Heart left ventricle (tissue), 16 donors: ENCODE data around the gene DDA1. TPM values are rescaled to one million over a fixed set of nuclear protein-coding genes. Genes with fewer than 3 reads are reported as not detected.

Experiments
- ATAC-seq, 4 donors: fragments of 200-7000 bp; cut with Tn5 transposase; one replicate each; pipeline ENCODE4 v1.9.1; 2020 to 2022; ENCODE audit warnings: moderate library complexity in 4 of 4, mild to moderate bottlenecking in 3 of 4, moderate number of reproducible peaks in 1 of 4
- DNase-seq, 5 donors: peaks; one replicate each; pipeline ENCODE4 v3.0.0-alpha.2; 2020
- H3K27ac ChIP-seq, 12 donors: fragments of 200-600 bp; sonication (generic) in 4 of 12; one replicate each; pipeline versions ENCODE4 v1.5.0 to v1.8.0; 2016 to 2022; ENCODE audit warnings: mild to moderate bottlenecking in 2 of 12
- H3K27me3 ChIP-seq, 9 donors: fragments of 200-600 bp; sonication (generic) in 2 of 9; one replicate each; pipeline versions ENCODE4 v1.5.1 to v1.8.0; 2016 to 2022; ENCODE audit warnings: mild to moderate bottlenecking in 3 of 9
- H3K36me3 ChIP-seq, 9 donors: fragments of 200-600 bp; sonication (generic) in 2 of 9; one replicate each; pipeline versions ENCODE4 v1.5.0 to v1.8.0; 2018 to 2022; ENCODE audit warnings: mild to moderate bottlenecking in 2 of 9
- H3K4me1 ChIP-seq, 12 donors: fragments of 200-600 bp; sonication (generic) in 4 of 12; one replicate each; pipeline versions ENCODE4 v1.5.0 to v1.8.0; 2016 to 2022; ENCODE audit warnings: mild to moderate bottlenecking in 3 of 12
- H3K4me3 ChIP-seq, 12 donors: fragments of 200-600 bp; sonication (generic) in 4 of 12; one replicate each; pipeline versions ENCODE4 v1.5.0 to v1.8.0; 2017 to 2022; ENCODE audit warnings: mild to moderate bottlenecking in 9 of 12, moderate library complexity in 4 of 12
- H3K9me3 ChIP-seq, 12 donors: fragments of 200-600 bp; sonication (generic) in 4 of 12; one replicate each; pipeline versions ENCODE4 v1.5.0 to v1.8.0; 2016 to 2022; ENCODE audit warnings: mild to moderate bottlenecking in 1 of 12
- POLR2A ChIP-seq, 2 donors: fragments of 450-650 bp; IDR thresholded peaks; one replicate each; pipeline ENCODE4 v1.6.1; 2017; ENCODE audit warnings: antibody characterized with exemption in 2 of 2, mild to moderate bottlenecking in 2 of 2, moderate library complexity in 2 of 2
- WGBS, 4 donors: extraction: QIAGEN DNeasy Blood & Tissue Kit in 2 of 4; methylation state at CpG; one replicate each; pipeline versions ENCODE4 v1.1.5 to v1.1.7; 2013 to 2018; 5-methylcytosine and 5-hydroxymethylcytosine counted together
- intact Hi-C, 10 donors: fragments of 100-400 bp; cut with DNase I; formaldehyde crosslinking; loops; one replicate each; pipeline versions ENCODE4 v1.11.1 to v1.14.2; 2022
- polyA plus RNA-seq, 2 donors: library from polyadenylated mRNA; stranded (reverse); fragments of 200-250 nt; gene quantifications; one replicate each; pipeline ENCODE4 v1.2.3, GENCODE V29; 2013
- total RNA-seq, 9 donors: library from RNA; depleted of rRNA in 2 of 9; stranded (reverse); fragments of >200 nt in 2 of 9; fragmentation: NEBNext Ultra II Directional in 3 of 9; extraction: Animal tissue kit (Norgen Biotek cat#: 25700) in 3 of 9; gene quantifications; one replicate each; pipeline versions ENCODE4 v1.1.0 to v1.2.4, GENCODE V29; 2016 to 2023
- TF ChIP-seq, protein P1 (sequence below), 12 donors: fragments of 200-600 bp; sonication (generic) in 4 of 12; IDR thresholded peaks; one replicate each; pipeline versions ENCODE4 v1.5.0 to v1.8.0; 2018 to 2022; ENCODE audit warnings: antibody characterized with exemption in 12 of 12, mild to moderate bottlenecking in 5 of 12
- donor health status: ischemic (EF 13 %, LVEDD 7.1; RV severe dilation, severe dysfunction).
- donor health status: healthy with polysubstance abuse.
- donor health status: DM: no; HTN: yes; CAD: no.
- donor health status: DM: no; HTN: no; CAD: no.
- donor health status: ischemic (EF 25% LVEDD 6.9; RV normal size, moderate dysfunction).
- donor health status: ischemic (EF 25% LVEDD 5.7; RV mildly dilated, moderate dysfunction).
- donor health status: healthy.
- donor health status: DM: yes; HTN: yes; CAD: no.
- donor health status: ischemic (EF 35%, LVEDD 5.7; RV mildly dilated, moderate dysfunction).
- donor health status: nonischemic (EF 11% LVEDD 7.7; RV severe dilation, severe dysfunction).
- donor health status: DM: yes; HTN: yes; CAD: no.
- donor health status: PGD.
- donor health status: ischemic (EF 29% LVEDD 5.4; RV normal size, mild dysfunction).
- donor health status: nonischemic (EF 23%, LVEDD 6.1; RV moderate dilation, normal function).

Gene DDA1
- total and polyA plus RNA-seq, 11 donors: 13.9 to 84.6 (median 36.5) TPM

- H3K36me3 ChIP-seq: peaks cover 0 to 17% (median 0%) of the 10 kb centered on the region in 9 donors
- H3K27me3 ChIP-seq: no peaks in the 10 kb centered on the region
- peaks cover 3 to 50% (median 35%) of the 10 kb centered on the region in 12 donors for H3K4me1 ChIP-seq
- H3K27ac ChIP-seq: peak overlapping the region in 10 of 12 donors; percentile 66 to 96 (median 94)
- intact Hi-C loops: loop anchor here in 1 of 10 donors (2.0 kb wide), 1 partner anchor 33 kb away; the partner anchor contains the start of gene GTPBP3
- no peaks in the 10 kb centered on the region for H3K9me3 ChIP-seq
- 60 to 73% (median 61%) methylated on average over 11 to 12 of the region's 12 CpGs for WGBS, 4 donors
- H3K4me3 ChIP-seq: peak overlapping the region in 6 of 12 donors; percentile 72 to 99 (median 85)
- ATAC-seq (no peak), DNase-seq (no peak)
- TF ChIP-seq, protein P1, sequence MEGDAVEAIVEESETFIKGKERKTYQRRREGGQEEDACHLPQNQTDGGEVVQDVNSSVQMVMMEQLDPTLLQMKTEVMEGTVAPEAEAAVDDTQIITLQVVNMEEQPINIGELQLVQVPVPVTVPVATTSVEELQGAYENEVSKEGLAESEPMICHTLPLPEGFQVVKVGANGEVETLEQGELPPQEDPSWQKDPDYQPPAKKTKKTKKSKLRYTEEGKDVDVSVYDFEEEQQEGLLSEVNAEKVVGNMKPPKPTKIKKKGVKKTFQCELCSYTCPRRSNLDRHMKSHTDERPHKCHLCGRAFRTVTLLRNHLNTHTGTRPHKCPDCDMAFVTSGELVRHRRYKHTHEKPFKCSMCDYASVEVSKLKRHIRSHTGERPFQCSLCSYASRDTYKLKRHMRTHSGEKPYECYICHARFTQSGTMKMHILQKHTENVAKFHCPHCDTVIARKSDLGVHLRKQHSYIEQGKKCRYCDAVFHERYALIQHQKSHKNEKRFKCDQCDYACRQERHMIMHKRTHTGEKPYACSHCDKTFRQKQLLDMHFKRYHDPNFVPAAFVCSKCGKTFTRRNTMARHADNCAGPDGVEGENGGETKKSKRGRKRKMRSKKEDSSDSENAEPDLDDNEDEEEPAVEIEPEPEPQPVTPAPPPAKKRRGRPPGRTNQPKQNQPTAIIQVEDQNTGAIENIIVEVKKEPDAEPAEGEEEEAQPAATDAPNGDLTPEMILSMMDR (IDR thresholded peaks at IDR 0.05): no peak
- TF ChIP-seq POLR2A (IDR thresholded peaks at IDR 0.05): no peak
Measured at GRCh38 chr19:17303940-17304267, 5.5 kb upstream of the DDA1 start.

- no peak for ATAC-seq
- H3K4me3 ChIP-seq: peak overlapping the region in 4 of 12 donors; percentile 71 to 81 (median 79)
- intact Hi-C loops: loop anchor here in 1 of 10 donors (2.0 kb wide), 1 partner anchor 32 kb away; the partner anchor contains the start of gene GTPBP3
- H3K9me3 ChIP-seq: no peaks in the 10 kb centered on the region
- TF ChIP-seq POLR2A (IDR thresholded peaks at IDR 0.05): no peak
- TF ChIP-seq, protein P1 (IDR thresholded peaks at IDR 0.05): no peak
- 55 to 61% (median 56%) methylated on average over 12 of the region's 12 CpGs for WGBS, 4 donors
- H3K27me3 ChIP-seq: no peaks in the 10 kb centered on the region
- H3K4me1 ChIP-seq: peaks cover 3 to 52% (median 35%) of the 10 kb centered on the region in 12 donors
- H3K36me3 ChIP-seq: peaks cover 0 to 15% (median 0%) of the 10 kb centered on the region in 9 donors
- DNase-seq: no peak
- H3K27ac ChIP-seq: peak overlapping the region; percentile 49 to 97 (median 95)
Measured at GRCh38 chr19:17304386-17305215, 4.8 kb upstream of the DDA1 start.

GRCh38 chr19:17305216-17305516 lies 4.2 kb upstream of the DDA1 start:
- peaks cover 5 to 56% (median 39%) of the 10 kb centered on the region in 12 donors for H3K4me1 ChIP-seq
- no peaks in the 10 kb centered on the region for H3K9me3 ChIP-seq
- intact Hi-C loops: loop anchor here in 1 of 10 donors (2.0 kb wide), 1 partner anchor 32 kb away; the partner anchor contains the start of gene GTPBP3
- no peak for ATAC-seq
- DNase-seq: no peak
- no peak for TF ChIP-seq POLR2A (IDR thresholded peaks at IDR 0.05)
- TF ChIP-seq, protein P1 (IDR thresholded peaks at IDR 0.05): no peak
- WGBS, 4 donors: 4 to 8% (median 5%) methylated on average over 5 to 7 of the region's 7 CpGs
- peak overlapping the region; percentile 55 to 88 (median 71) for H3K4me3 ChIP-seq
- no peaks in the 10 kb centered on the region for H3K27me3 ChIP-seq
- H3K36me3 ChIP-seq: peaks cover 0 to 11% (median 0%) of the 10 kb centered on the region in 9 donors
- H3K27ac ChIP-seq: peak overlapping the region; percentile 49 to 97 (median 95)
